Type B pancreatic cell (in vitro differentiated cells): ENCODE measurements around the gene TSPAN5. TPM values are rescaled to one million over a fixed set of nuclear protein-coding genes. Genes with fewer than 3 reads are reported as not detected.

ENCODE experiments used
- DNase-seq: peaks from one replicate; pipeline ENCODE4 v3.0.0; 2021; ENCODE audit warnings: mixed read lengths; ENCODE audit not compliant: unreplicated experiment; ENCODE audit errors: extremely low spot score
- H3K27ac Mint-ChIP-seq: 2 replicates; pipeline ENCODE4 v1.8.0; 2021; ENCODE audit warnings: mild to moderate bottlenecking, mixed read lengths
- H3K27me3 Mint-ChIP-seq: 2 replicates; pipeline ENCODE4 v1.8.0; 2021; ENCODE audit warnings: mixed read lengths
- H3K36me3 Mint-ChIP-seq: 2 replicates; pipeline ENCODE4 v1.8.0; 2021; ENCODE audit warnings: mixed read lengths
- H3K4me1 Mint-ChIP-seq: one replicate; pipeline ENCODE4 v1.8.0; 2021; ENCODE audit warnings: mixed read lengths; ENCODE audit not compliant: unreplicated experiment
- H3K4me3 Mint-ChIP-seq: 2 replicates; pipeline ENCODE4 v1.8.0; 2021; ENCODE audit warnings: mild to moderate bottlenecking, mixed read lengths
- H3K9me3 Mint-ChIP-seq: 2 replicates; pipeline ENCODE4 v1.8.0; 2021; ENCODE audit warnings: mixed read lengths
- CTCF ChIP-seq: fragments of 200-600 bp; sonication (generic); conservative IDR thresholded peaks from 2 replicates; pipeline ENCODE4 v1.5.0; 2021; ENCODE audit warnings: antibody characterized with exemption, mild to moderate bottlenecking
- total RNA-seq: library from RNA; stranded (reverse); gene quantifications from 2 replicates; pipeline ENCODE4 v1.2.1, GENCODE V29; 2021; ENCODE audit warnings: low replicate concordance

Gene TSPAN5
- total RNA-seq, 1 donor from 2014 or later: 26.9 TPM

- Mint-ChIP-seq H3K27ac (no peak overlapping the region), H3K27me3 (no peaks in the 10 kb centered on the region), H3K36me3 (peaks cover 3% of the 10 kb centered on the region), H3K4me1 (peaks cover 4% of the 10 kb centered on the region), H3K9me3 (no peaks in the 10 kb centered on the region), H3K4me3 (no peak overlapping the region)
- no peak for TF ChIP-seq CTCF
- no peak for DNase-seq
Measured at GRCh38 chr4:98485816-98486345, 172.5 kb downstream of the TSPAN5 start.

- Mint-ChIP-seq H3K36me3 (no peaks in the 10 kb centered on the region), H3K9me3 (no peaks in the 10 kb centered on the region), H3K4me1 (peaks cover 4% of the 10 kb centered on the region), H3K4me3 (no peak overlapping the region), H3K27me3 (no peaks in the 10 kb centered on the region), H3K27ac (no peak overlapping the region)
- no peak for DNase-seq
- TF ChIP-seq CTCF: no peak
Measured at GRCh38 chr4:98484031-98484430, 174.4 kb downstream of the TSPAN5 start.

GRCh38 chr4:98482847-98483806, 175.3 kb downstream of the TSPAN5 start:
- DNase-seq: no peak
- H3K27me3 Mint-ChIP-seq: no peaks in the 10 kb centered on the region
- no peaks in the 10 kb centered on the region for H3K9me3 Mint-ChIP-seq
- no peak for TF ChIP-seq CTCF
- H3K4me1 Mint-ChIP-seq: peaks cover 4% of the 10 kb centered on the region
- no peak overlapping the region for H3K27ac Mint-ChIP-seq
- H3K4me3 Mint-ChIP-seq: no peak overlapping the region
- no peaks in the 10 kb centered on the region for H3K36me3 Mint-ChIP-seq

- Mint-ChIP-seq H3K4me3 (no peak overlapping the region), H3K27ac (no peak overlapping the region), H3K36me3 (no peaks in the 10 kb centered on the region), H3K27me3 (no peaks in the 10 kb centered on the region), H3K4me1 (peaks cover 4% of the 10 kb centered on the region), H3K9me3 (no peaks in the 10 kb centered on the region)
- no peak for DNase-seq
- TF ChIP-seq CTCF: no peak
Measured at GRCh38 chr4:98482503-98482846, 175.9 kb downstream of the TSPAN5 start.

- no peak for TF ChIP-seq CTCF
- H3K27me3 Mint-ChIP-seq: no peaks in the 10 kb centered on the region
- H3K9me3 Mint-ChIP-seq: no peaks in the 10 kb centered on the region
- peaks cover 4% of the 10 kb centered on the region for H3K36me3 Mint-ChIP-seq
- H3K27ac Mint-ChIP-seq: no peak overlapping the region
- no peak for DNase-seq
- peaks cover 4% of the 10 kb centered on the region for H3K4me1 Mint-ChIP-seq
- H3K4me3 Mint-ChIP-seq: no peak overlapping the region
Measured at GRCh38 chr4:98481167-98481566, 177.2 kb downstream of the TSPAN5 start.
